ENCODE results near the gene MAP1LC3B2.

DNA sequence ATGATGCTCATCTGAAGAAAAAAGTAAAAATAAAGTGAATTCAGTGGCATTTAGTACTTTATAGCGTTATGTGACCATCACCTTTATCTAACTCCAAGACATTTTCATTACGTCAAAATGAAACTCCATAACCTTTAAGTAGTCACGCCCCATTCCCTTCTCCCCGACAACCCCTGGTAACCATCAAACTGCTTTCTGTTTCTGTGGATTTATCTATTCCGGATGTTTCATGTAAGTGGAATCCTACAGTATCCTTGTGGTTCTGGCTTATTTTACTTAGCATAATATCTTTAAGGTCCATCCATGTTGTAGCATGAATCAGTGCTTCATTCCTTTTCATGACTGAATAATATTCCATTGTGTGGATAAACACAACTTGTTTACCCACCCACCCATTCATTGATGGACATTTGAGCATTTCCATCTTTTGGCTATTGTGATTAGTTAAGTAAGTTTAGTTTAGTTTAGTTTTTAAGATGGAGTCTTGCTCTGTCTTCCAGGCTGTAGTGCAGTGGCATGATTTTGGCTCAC is 18.5 kb upstream of the MAP1LC3B2 start:
- no peak for TF ChIP-seq CTCF (IDR thresholded peaks at IDR 0.05; ENCODE audit: low read length)
- no peak for TF ChIP-seq EZH2 (IDR thresholded peaks at IDR 0.05; ENCODE audit: borderline replicate concordance, low read length)

Measured in OCI-LY1 (cell line).